ENCODE data around the gene TRAPPC1. TPM values are rescaled to one million over a fixed set of nuclear protein-coding genes. Genes with fewer than 3 reads are reported as not detected.

TRAPPC1 gene
- total and polyA plus RNA-seq, 10 donors = 71.1 to 172 (median 114) TPM

GRCh38 chr17:7897773-7898172 is 34.0 kb downstream of the TRAPPC1 start:
- intact Hi-C loops (cut with DNase I; ENCODE audit: low total_unique reads) = no loop called here
- no peak for DNase-seq
- Histone ChIP-seq H3K36me3 (peaks cover 4 to 100% (median 98%) of the 10 kb centered on the region in 6 donors), H3K27me3 (replicated peaks in 1 of 7) (no peaks in the 10 kb centered on the region), H3K4me1 (peaks cover 0 to 14% (median 0%) of the 10 kb centered on the region in 6 donors), H3K27ac (no peak overlapping the region), H3K9me3 (no peaks in the 10 kb centered on the region), H3K4me3 (no peak overlapping the region)
- 49 to 71% (median 56%) methylated on average over 6 of the region's 6 CpGs for WGBS, 5 donors
- TF ChIP-seq POLR2AphosphoS5 (IDR thresholded peaks at IDR 0.05) = no peak
- TF ChIP-seq, protein P1, sequence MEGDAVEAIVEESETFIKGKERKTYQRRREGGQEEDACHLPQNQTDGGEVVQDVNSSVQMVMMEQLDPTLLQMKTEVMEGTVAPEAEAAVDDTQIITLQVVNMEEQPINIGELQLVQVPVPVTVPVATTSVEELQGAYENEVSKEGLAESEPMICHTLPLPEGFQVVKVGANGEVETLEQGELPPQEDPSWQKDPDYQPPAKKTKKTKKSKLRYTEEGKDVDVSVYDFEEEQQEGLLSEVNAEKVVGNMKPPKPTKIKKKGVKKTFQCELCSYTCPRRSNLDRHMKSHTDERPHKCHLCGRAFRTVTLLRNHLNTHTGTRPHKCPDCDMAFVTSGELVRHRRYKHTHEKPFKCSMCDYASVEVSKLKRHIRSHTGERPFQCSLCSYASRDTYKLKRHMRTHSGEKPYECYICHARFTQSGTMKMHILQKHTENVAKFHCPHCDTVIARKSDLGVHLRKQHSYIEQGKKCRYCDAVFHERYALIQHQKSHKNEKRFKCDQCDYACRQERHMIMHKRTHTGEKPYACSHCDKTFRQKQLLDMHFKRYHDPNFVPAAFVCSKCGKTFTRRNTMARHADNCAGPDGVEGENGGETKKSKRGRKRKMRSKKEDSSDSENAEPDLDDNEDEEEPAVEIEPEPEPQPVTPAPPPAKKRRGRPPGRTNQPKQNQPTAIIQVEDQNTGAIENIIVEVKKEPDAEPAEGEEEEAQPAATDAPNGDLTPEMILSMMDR (IDR thresholded peaks at IDR 0.05 in 8 of 11, conservative IDR thresholded peaks at IDR 0.05 in 3 of 11) = peak in 9 of 11 experiments; percentile 31 to 67 (median 47)

- H3K4me1 ChIP-seq = peaks cover 0 to 14% (median 1%) of the 10 kb centered on the region in 6 donors
- no peak overlapping the region for H3K27ac ChIP-seq
- intact Hi-C loops (cut with DNase I; ENCODE audit: low total_unique reads) = no loop called here
- WGBS, 5 donors = 93 to 95% (median 94%) methylated on average over 13 of the region's 13 CpGs
- H3K27me3 ChIP-seq (replicated peaks in 1 of 7) = no peaks in the 10 kb centered on the region
- H3K4me3 ChIP-seq = no peak overlapping the region
- H3K9me3 ChIP-seq = no peaks in the 10 kb centered on the region
- peaks cover 4 to 100% (median 95%) of the 10 kb centered on the region in 6 donors for H3K36me3 ChIP-seq
- TF ChIP-seq POLR2AphosphoS5 (IDR thresholded peaks at IDR 0.05) = no peak
- TF ChIP-seq POLR2A (IDR thresholded peaks at IDR 0.05) = no peak
- TF ChIP-seq, protein P1 (IDR thresholded peaks at IDR 0.05 in 8 of 11, conservative IDR thresholded peaks at IDR 0.05 in 3 of 11) = no peak
- DNase-seq = no peak
These were observed 34.7 kb downstream of the TRAPPC1 start for GRCh38 chr17:7897090-7897489.

DNA sequence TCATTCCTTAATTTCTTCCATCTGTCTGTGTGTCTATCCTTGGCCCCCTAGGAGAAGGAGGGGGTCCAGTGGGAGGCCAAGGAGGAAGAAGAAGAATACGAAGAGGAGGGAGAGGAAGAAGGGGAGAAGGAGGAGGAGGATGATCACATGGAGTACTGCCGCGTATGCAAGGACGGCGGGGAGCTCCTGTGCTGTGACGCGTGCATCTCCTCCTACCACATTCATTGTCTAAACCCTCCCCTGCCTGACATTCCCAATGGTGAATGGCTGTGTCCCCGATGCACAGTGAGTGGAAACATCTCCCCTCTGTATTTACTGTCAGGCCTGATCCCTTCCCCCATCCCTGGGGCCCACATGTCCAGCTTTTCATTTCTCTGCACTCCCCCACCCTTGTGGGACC is 36.9 kb downstream of the TRAPPC1 start:
- TF ChIP-seq POLR2AphosphoS5 (IDR thresholded peaks at IDR 0.05) = no peak
- TF ChIP-seq, protein P1 (IDR thresholded peaks at IDR 0.05 in 8 of 11, conservative IDR thresholded peaks at IDR 0.05 in 3 of 11) = no peak
- no peak for TF ChIP-seq POLR2A (IDR thresholded peaks at IDR 0.05)
- Histone ChIP-seq H3K36me3 (peaks cover 4 to 100% (median 91%) of the 10 kb centered on the region in 6 donors), H3K4me3 (no peak overlapping the region), H3K27ac (no peak overlapping the region), H3K9me3 (no peaks in the 10 kb centered on the region), H3K4me1 (peaks cover under 1 to 24% (median 6%) of the 10 kb centered on the region in 6 donors), H3K27me3 (replicated peaks in 1 of 7) (no peaks in the 10 kb centered on the region)
- no peak for DNase-seq
- 83 to 93% (median 89%) methylated on average over 8 of the region's 8 CpGs for WGBS, 5 donors
- intact Hi-C loops (cut with DNase I; ENCODE audit: low total_unique reads) = no loop called here

DNA sequence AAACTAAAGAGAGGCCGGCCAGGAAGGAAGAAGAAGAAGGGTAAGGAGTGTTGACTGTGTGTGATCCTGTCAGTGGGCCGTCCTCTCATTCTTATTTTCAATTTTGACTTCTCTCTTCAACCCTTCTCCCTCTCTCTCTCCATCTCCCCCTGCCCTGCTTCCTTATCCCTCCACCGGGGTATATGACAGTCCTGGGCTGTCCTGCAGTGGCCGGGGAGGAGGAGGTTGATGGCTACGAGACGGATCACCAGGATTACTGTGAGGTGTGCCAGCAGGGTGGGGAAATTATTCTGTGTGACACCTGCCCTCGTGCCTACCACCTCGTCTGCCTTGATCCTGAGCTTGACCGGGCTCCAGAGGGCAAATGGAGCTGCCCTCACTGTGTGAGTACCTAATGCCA is 37.5 kb downstream of the TRAPPC1 start:
- TF ChIP-seq POLR2A (IDR thresholded peaks at IDR 0.05) = no peak
- TF ChIP-seq, protein P1 (IDR thresholded peaks at IDR 0.05 in 8 of 11, conservative IDR thresholded peaks at IDR 0.05 in 3 of 11) = no peak
- no peak for TF ChIP-seq POLR2AphosphoS5 (IDR thresholded peaks at IDR 0.05)
- no peaks in the 10 kb centered on the region for H3K9me3 ChIP-seq
- intact Hi-C loops (cut with DNase I; ENCODE audit: low total_unique reads) = no loop called here
- peaks cover 4 to 98% (median 86%) of the 10 kb centered on the region in 6 donors for H3K36me3 ChIP-seq
- WGBS, 5 donors = 92 to 100% (median 96%) methylated on average over 9 of the region's 9 CpGs
- H3K27ac ChIP-seq = no peak overlapping the region
- H3K4me1 ChIP-seq = peaks cover 7 to 31% (median 12%) of the 10 kb centered on the region in 6 donors
- DNase-seq = no peak
- H3K4me3 ChIP-seq = no peak overlapping the region
- H3K27me3 ChIP-seq (replicated peaks in 1 of 7) = no peaks in the 10 kb centered on the region

Data from spleen (tissue), 11 donors.